HEK293 (cell line): ENCODE results near the gene MICAL3.

ENCODE experiments used
- CTCF ChIA-PET: fragments of 350-600 bp; formaldehyde crosslinking; extraction: SDS; loops from one replicate; lab custom pipeline; 2021; ENCODE audit warnings: antibody characterized with exemption; lab: Yijun Ruan, JAX
- POLR2A ChIA-PET: fragments of 300-600 bp; formaldehyde crosslinking; extraction: SDS; loops from one replicate; lab custom pipeline; 2020; ENCODE audit warnings: antibody characterized with exemption, inconsistent platforms; lab: Yijun Ruan, JAX
- H3K27ac ChIP-seq: fragments of 200-500 bp; sonication (Bioruptor generic); 2 replicates; pipeline ENCODE4 v1.5.1; 2014; ENCODE audit warnings: low read depth, low read length, control low read depth, inconsistent platforms; ENCODE audit errors: extremely low read depth
- H3K36me3 ChIP-seq, 2 experiments: fragments of 200-500 bp in 1 of 2; sonication (Bioruptor generic) in 1 of 2; 1 replicate in 1 of 2; 2 replicates in 1 of 2; pipeline ENCODE4 v1.5.1; 2014 to 2017; ENCODE audit warnings: inconsistent platforms in 2 of 2, low read length in 2 of 2; ENCODE audit not compliant: control insufficient read depth in 2 of 2, insufficient read depth in 1 of 2
- H3K4me1 ChIP-seq: fragments of 200-500 bp; sonication (Bioruptor generic); 2 replicates; pipeline ENCODE4 v1.5.1; 2014; ENCODE audit warnings: mild to moderate bottlenecking, low read length, inconsistent platforms; ENCODE audit not compliant: control insufficient read depth, insufficient read depth
- H3K4me3 ChIP-seq: 2 replicates; pipeline ENCODE4 v1.5.1; 2011; ENCODE audit warnings: low read depth, mild to moderate bottlenecking, control low read depth, low read length, moderate library complexity
- H3K9me3 ChIP-seq: fragments of 200-500 bp; sonication (Bioruptor generic); 2 replicates; pipeline ENCODE4 v1.5.1; 2014; ENCODE audit warnings: low read depth, low read length, inconsistent platforms; ENCODE audit not compliant: control insufficient read depth, insufficient read depth
- BCL11A ChIP-seq: fragments of 450-650 bp; formaldehyde crosslinking; IDR thresholded peaks from 2 replicates; pipeline ENCODE4 v1.5.1; 2016; ENCODE audit warnings: low read depth, missing biosample characterization, missing genetic modification characterization
- GLI4 ChIP-seq: fragments of 450-650 bp; formaldehyde crosslinking; IDR thresholded peaks from 2 replicates; pipeline ENCODE4 v1.5.1; 2016; ENCODE audit warnings: missing biosample characterization, missing genetic modification characterization
- HOXA7 ChIP-seq: sonication (generic); formaldehyde crosslinking; IDR thresholded peaks from 2 replicates; pipeline ENCODE4 v1.8.1; 2022; ENCODE audit warnings: missing genetic modification reagents, borderline replicate concordance
- KLF10 ChIP-seq: fragments of 450-650 bp; IDR thresholded peaks from 2 replicates; pipeline ENCODE4 v1.5.1; 2018; ENCODE audit warnings: missing biosample characterization, mild to moderate bottlenecking, missing genetic modification characterization
- KLF16 ChIP-seq: fragments of 450-650 bp; formaldehyde crosslinking; IDR thresholded peaks from 2 replicates; pipeline ENCODE4 v1.5.1; 2017; ENCODE audit warnings: missing biosample characterization, missing genetic modification characterization
- KLF7 ChIP-seq: fragments of 450-650 bp; formaldehyde crosslinking; IDR thresholded peaks from 2 replicates; pipeline ENCODE4 v1.5.1; 2016; ENCODE audit warnings: missing biosample characterization, missing genetic modification characterization, borderline replicate concordance
- MEIS1 ChIP-seq: sonication (generic); formaldehyde crosslinking; IDR thresholded peaks from 2 replicates; pipeline ENCODE4 v1.8.1; 2022; ENCODE audit warnings: missing genetic modification reagents, mild to moderate bottlenecking, borderline replicate concordance
- MZF1 ChIP-seq: fragments of 450-650 bp; formaldehyde crosslinking; IDR thresholded peaks from 2 replicates; pipeline ENCODE4 v1.5.1; 2017; ENCODE audit warnings: missing biosample characterization, missing genetic modification characterization, borderline replicate concordance
- PRDM1 ChIP-seq: fragments of 450-650 bp; formaldehyde crosslinking; IDR thresholded peaks from 2 replicates; pipeline ENCODE4; 2016; ENCODE audit warnings: missing biosample characterization, missing genetic modification characterization
- ZBTB7A ChIP-seq: fragments of 450-650 bp; formaldehyde crosslinking; IDR thresholded peaks from 2 replicates; pipeline ENCODE4 v1.5.1; 2016; ENCODE audit warnings: low read depth, missing biosample characterization, missing genetic modification characterization
- ZFP69B ChIP-seq: fragments of 450-650 bp; formaldehyde crosslinking; IDR thresholded peaks from 2 replicates; pipeline ENCODE4 v1.5.1; 2016; ENCODE audit warnings: missing biosample characterization, missing genetic modification characterization
- ZNF146 ChIP-seq: fragments of 450-650 bp; formaldehyde crosslinking; IDR thresholded peaks from 2 replicates; pipeline ENCODE4 v1.5.1; 2016; ENCODE audit warnings: missing biosample characterization, missing genetic modification characterization
- ZNF18 ChIP-seq: fragments of 450-650 bp; formaldehyde crosslinking; IDR thresholded peaks from 2 replicates; pipeline ENCODE4 v1.5.1; 2016; ENCODE audit warnings: missing biosample characterization, missing genetic modification characterization
- ZNF202 ChIP-seq: fragments of 450-650 bp; formaldehyde crosslinking; IDR thresholded peaks from 2 replicates; pipeline ENCODE4 v1.5.1; 2016; ENCODE audit warnings: missing biosample characterization, missing genetic modification characterization, borderline replicate concordance
- ZNF214 ChIP-seq: fragments of 450-650 bp; formaldehyde crosslinking; IDR thresholded peaks from 2 replicates; pipeline ENCODE4 v1.5.1; 2017; ENCODE audit warnings: missing biosample characterization, mild to moderate bottlenecking, missing genetic modification characterization, borderline replicate concordance
- ZNF239 ChIP-seq: fragments of 450-650 bp; formaldehyde crosslinking; IDR thresholded peaks from 2 replicates; pipeline ENCODE4 v1.5.1; 2016; ENCODE audit warnings: missing biosample characterization, missing genetic modification characterization
- ZNF311 ChIP-seq: fragments of 450-650 bp; formaldehyde crosslinking; IDR thresholded peaks from 2 replicates; pipeline ENCODE4 v1.5.1; 2017; ENCODE audit warnings: missing biosample characterization, missing genetic modification characterization, borderline replicate concordance
- ZNF350 ChIP-seq: fragments of 450-650 bp; formaldehyde crosslinking; IDR thresholded peaks from 2 replicates; pipeline ENCODE4 v1.5.0; 2017; ENCODE audit warnings: missing biosample characterization, mild to moderate bottlenecking, missing genetic modification characterization
- ZNF404 ChIP-seq: fragments of 450-650 bp; formaldehyde crosslinking; IDR thresholded peaks from 2 replicates; pipeline ENCODE4 v1.5.1; 2017; ENCODE audit warnings: missing biosample characterization, missing genetic modification characterization
- ZNF549 ChIP-seq: fragments of 450-650 bp; IDR thresholded peaks from 2 replicates; pipeline ENCODE4 v1.5.1; 2018; ENCODE audit warnings: missing biosample characterization, missing genetic modification characterization, mild to moderate bottlenecking, inconsistent platforms, moderate library complexity
- ZNF560 ChIP-seq: fragments of 450-650 bp; formaldehyde crosslinking; IDR thresholded peaks from 2 replicates; pipeline ENCODE4 v1.5.1; 2017; ENCODE audit warnings: missing biosample characterization, missing genetic modification characterization, borderline replicate concordance
- ZNF777 ChIP-seq: fragments of 450-650 bp; formaldehyde crosslinking; IDR thresholded peaks from 2 replicates; pipeline ENCODE4 v1.5.1; 2017; ENCODE audit warnings: missing biosample characterization, missing genetic modification characterization, borderline replicate concordance
- ZSCAN16 ChIP-seq: fragments of 450-650 bp; formaldehyde crosslinking; IDR thresholded peaks from 2 replicates; pipeline ENCODE4 v1.5.1; 2016; ENCODE audit warnings: missing biosample characterization, missing genetic modification characterization
- TF ChIP-seq, protein P1 (sequence below): fragments of 450-650 bp; formaldehyde crosslinking; IDR thresholded peaks from 2 replicates; pipeline ENCODE4 v1.5.1; 2016; ENCODE audit warnings: missing biosample characterization, missing genetic modification characterization, low read depth
- TF ChIP-seq, protein P2 (sequence below): fragments of 450-650 bp; formaldehyde crosslinking; IDR thresholded peaks from 2 replicates; pipeline ENCODE4 v1.5.1; 2016; ENCODE audit warnings: missing biosample characterization, missing genetic modification characterization
- TF ChIP-seq, protein P3 (sequence below): fragments of 450-650 bp; formaldehyde crosslinking; IDR thresholded peaks from 2 replicates; pipeline ENCODE4 v1.5.1; 2016; ENCODE audit warnings: missing biosample characterization, missing genetic modification characterization
- TF ChIP-seq, protein P4 (sequence below): fragments of 450-650 bp; formaldehyde crosslinking; IDR thresholded peaks from 2 replicates; pipeline ENCODE4 v1.5.1; 2017; ENCODE audit warnings: missing biosample characterization, mild to moderate bottlenecking, missing genetic modification characterization, moderate library complexity
- TF ChIP-seq, protein P5 (sequence below): fragments of 450-650 bp; formaldehyde crosslinking; IDR thresholded peaks from 2 replicates; pipeline ENCODE4 v1.5.1; 2016; ENCODE audit warnings: missing biosample characterization, missing genetic modification characterization

The MICAL3 gene

GRCh38 chr22:18060646-18061620 is 36.6 kb upstream of the MICAL3 start:
- POLR2A ChIA-PET: no interaction called here
- Histone ChIP-seq H3K9me3 (no peaks in the 10 kb centered on the region), H3K36me3 (no peaks in the 10 kb centered on the region), H3K4me3 (no peak overlapping the region), H3K27ac (no peak overlapping the region), H3K4me1 (peaks cover 22% of the 10 kb centered on the region)
- CTCF ChIA-PET: interaction anchor here (0.6 to 6.3 kb wide), 8 partner anchors 8 to 230 kb away, joined by 3 to 95 read pairs (median 4); partner anchors contain the start of genes MICAL3 and PEX26
- TF ChIP-seq, protein P1, sequence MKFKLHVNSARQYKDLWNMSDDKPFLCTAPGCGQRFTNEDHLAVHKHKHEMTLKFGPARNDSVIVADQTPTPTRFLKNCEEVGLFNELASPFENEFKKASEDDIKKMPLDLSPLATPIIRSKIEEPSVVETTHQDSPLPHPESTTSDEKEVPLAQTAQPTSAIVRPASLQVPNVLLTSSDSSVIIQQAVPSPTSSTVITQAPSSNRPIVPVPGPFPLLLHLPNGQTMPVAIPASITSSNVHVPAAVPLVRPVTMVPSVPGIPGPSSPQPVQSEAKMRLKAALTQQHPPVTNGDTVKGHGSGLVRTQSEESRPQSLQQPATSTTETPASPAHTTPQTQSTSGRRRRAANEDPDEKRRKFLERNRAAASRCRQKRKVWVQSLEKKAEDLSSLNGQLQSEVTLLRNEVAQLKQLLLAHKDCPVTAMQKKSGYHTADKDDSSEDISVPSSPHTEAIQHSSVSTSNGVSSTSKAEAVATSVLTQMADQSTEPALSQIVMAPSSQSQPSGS (tag by site-specific recombination): no peak
- no peak for TF ChIP-seq ZNF18 (tag by site-specific recombination)
- TF ChIP-seq ZNF777: no peak
- TF ChIP-seq ZNF146 (tag by site-specific recombination): no peak
- no peak for TF ChIP-seq KLF10
- no peak for TF ChIP-seq ZNF311 (tag by site-specific recombination)
- TF ChIP-seq MEIS1: no peak
- TF ChIP-seq ZNF404 (tag by site-specific recombination): no peak
- no peak for TF ChIP-seq ZNF350 (tag by site-specific recombination)
- TF ChIP-seq ZNF239: no peak
- TF ChIP-seq, protein P2, sequence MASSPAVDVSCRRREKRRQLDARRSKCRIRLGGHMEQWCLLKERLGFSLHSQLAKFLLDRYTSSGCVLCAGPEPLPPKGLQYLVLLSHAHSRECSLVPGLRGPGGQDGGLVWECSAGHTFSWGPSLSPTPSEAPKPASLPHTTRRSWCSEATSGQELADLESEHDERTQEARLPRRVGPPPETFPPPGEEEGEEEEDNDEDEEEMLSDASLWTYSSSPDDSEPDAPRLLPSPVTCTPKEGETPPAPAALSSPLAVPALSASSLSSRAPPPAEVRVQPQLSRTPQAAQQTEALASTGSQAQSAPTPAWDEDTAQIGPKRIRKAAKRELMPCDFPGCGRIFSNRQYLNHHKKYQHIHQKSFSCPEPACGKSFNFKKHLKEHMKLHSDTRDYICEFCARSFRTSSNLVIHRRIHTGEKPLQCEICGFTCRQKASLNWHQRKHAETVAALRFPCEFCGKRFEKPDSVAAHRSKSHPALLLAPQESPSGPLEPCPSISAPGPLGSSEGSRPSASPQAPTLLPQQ (tag by site-specific recombination): no peak
- TF ChIP-seq MZF1 (tag by site-specific recombination): no peak
- TF ChIP-seq, protein P3, sequence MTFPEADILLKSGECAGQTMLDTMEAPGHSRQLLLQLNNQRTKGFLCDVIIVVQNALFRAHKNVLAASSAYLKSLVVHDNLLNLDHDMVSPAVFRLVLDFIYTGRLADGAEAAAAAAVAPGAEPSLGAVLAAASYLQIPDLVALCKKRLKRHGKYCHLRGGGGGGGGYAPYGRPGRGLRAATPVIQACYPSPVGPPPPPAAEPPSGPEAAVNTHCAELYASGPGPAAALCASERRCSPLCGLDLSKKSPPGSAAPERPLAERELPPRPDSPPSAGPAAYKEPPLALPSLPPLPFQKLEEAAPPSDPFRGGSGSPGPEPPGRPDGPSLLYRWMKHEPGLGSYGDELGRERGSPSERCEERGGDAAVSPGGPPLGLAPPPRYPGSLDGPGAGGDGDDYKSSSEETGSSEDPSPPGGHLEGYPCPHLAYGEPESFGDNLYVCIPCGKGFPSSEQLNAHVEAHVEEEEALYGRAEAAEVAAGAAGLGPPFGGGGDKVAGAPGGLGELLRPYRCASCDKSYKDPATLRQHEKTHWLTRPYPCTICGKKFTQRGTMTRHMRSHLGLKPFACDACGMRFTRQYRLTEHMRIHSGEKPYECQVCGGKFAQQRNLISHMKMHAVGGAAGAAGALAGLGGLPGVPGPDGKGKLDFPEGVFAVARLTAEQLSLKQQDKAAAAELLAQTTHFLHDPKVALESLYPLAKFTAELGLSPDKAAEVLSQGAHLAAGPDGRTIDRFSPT (tag by site-specific recombination): peak; percentile 32; the same call in 1 of the 2 replicates
- TF ChIP-seq ZNF202: no peak
- no peak for TF ChIP-seq HOXA7 (CRISPR knock-in tag)
- no peak for TF ChIP-seq KLF7
- TF ChIP-seq GLI4 (tag by site-specific recombination): no peak
- TF ChIP-seq BCL11A: no peak
- no peak for TF ChIP-seq ZNF549 (tag by site-specific recombination)
- TF ChIP-seq ZNF560: no peak
- TF ChIP-seq ZBTB7A (tag by site-specific recombination): no peak
- TF ChIP-seq ZNF214 (tag by site-specific recombination): no peak
- 0 out of 2 replicates have a peak, but pooled peaks have one; percentile 42 for TF ChIP-seq PRDM1 (tag by site-specific recombination)
- TF ChIP-seq KLF16 (tag by site-specific recombination): no peak
- TF ChIP-seq, protein P4, sequence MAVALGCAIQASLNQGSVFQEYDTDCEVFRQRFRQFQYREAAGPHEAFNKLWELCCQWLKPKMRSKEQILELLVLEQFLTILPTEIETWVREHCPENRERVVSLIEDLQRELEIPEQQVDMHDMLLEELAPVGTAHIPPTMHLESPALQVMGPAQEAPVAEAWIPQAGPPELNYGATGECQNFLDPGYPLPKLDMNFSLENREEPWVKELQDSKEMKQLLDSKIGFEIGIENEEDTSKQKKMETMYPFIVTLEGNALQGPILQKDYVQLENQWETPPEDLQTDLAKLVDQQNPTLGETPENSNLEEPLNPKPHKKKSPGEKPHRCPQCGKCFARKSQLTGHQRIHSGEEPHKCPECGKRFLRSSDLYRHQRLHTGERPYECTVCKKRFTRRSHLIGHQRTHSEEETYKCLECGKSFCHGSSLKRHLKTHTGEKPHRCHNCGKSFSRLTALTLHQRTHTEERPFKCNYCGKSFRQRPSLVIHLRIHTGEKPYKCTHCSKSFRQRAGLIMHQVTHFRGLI (tag by site-specific recombination): no peak
- no peak for TF ChIP-seq ZFP69B (tag by site-specific recombination)
- TF ChIP-seq, protein P5, sequence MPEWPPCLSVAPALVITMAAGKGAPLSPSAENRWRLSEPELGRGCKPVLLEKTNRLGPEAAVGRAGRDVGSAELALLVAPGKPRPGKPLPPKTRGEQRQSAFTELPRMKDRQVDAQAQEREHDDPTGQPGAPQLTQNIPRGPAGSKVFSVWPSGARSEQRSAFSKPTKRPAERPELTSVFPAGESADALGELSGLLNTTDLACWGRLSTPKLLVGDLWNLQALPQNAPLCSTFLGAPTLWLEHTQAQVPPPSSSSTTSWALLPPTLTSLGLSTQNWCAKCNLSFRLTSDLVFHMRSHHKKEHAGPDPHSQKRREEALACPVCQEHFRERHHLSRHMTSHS: no peak
- no peak for TF ChIP-seq ZSCAN16 (tag by site-specific recombination)
